DOHH2 (cell line): ENCODE measurements around the gene TXNL1.

Experiments
- EZH2phosphoT487 ChIP-seq: fragments of 200-600 bp; sonication (generic); IDR thresholded peaks from 2 replicates; pipeline ENCODE4 v1.6.1; 2017; ENCODE audit warnings: borderline replicate concordance, mild to moderate bottlenecking, antibody characterized with exemption, low read length, moderate library complexity, mixed read lengths
- TF ChIP-seq, protein P1 (sequence below): fragments of 200-600 bp; sonication (generic); IDR thresholded peaks from one replicate; pipeline ENCODE4 v1.5.1; 2014; ENCODE audit warnings: antibody characterized with exemption, mild to moderate bottlenecking, low read depth, low read length; ENCODE audit not compliant: poor library complexity, severe bottlenecking

- TF ChIP-seq, protein P1, sequence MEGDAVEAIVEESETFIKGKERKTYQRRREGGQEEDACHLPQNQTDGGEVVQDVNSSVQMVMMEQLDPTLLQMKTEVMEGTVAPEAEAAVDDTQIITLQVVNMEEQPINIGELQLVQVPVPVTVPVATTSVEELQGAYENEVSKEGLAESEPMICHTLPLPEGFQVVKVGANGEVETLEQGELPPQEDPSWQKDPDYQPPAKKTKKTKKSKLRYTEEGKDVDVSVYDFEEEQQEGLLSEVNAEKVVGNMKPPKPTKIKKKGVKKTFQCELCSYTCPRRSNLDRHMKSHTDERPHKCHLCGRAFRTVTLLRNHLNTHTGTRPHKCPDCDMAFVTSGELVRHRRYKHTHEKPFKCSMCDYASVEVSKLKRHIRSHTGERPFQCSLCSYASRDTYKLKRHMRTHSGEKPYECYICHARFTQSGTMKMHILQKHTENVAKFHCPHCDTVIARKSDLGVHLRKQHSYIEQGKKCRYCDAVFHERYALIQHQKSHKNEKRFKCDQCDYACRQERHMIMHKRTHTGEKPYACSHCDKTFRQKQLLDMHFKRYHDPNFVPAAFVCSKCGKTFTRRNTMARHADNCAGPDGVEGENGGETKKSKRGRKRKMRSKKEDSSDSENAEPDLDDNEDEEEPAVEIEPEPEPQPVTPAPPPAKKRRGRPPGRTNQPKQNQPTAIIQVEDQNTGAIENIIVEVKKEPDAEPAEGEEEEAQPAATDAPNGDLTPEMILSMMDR = peak; percentile 55
- TF ChIP-seq EZH2phosphoT487 = no peak
These were observed 7.1 kb upstream of the TXNL1 start for GRCh38 chr18:56645415-56646016.
